Pons (tissue), 1 donor: ENCODE measurements around the gene ZNF420.
A peak's percentile ranks its signal among the peaks of the same experiment; 100 is the strongest.
"Not testable (repeated sequence)": the region's sequence is repeated elsewhere in the genome, so short reads cannot be mapped to it uniquely, and the experiment has no call there.

Source experiments
- DNase-seq: peaks from one replicate; pipeline ENCODE4 v3.0.0-alpha.2; 2016; ENCODE audit warnings: low spot score

ZNF420 gene

DNA sequence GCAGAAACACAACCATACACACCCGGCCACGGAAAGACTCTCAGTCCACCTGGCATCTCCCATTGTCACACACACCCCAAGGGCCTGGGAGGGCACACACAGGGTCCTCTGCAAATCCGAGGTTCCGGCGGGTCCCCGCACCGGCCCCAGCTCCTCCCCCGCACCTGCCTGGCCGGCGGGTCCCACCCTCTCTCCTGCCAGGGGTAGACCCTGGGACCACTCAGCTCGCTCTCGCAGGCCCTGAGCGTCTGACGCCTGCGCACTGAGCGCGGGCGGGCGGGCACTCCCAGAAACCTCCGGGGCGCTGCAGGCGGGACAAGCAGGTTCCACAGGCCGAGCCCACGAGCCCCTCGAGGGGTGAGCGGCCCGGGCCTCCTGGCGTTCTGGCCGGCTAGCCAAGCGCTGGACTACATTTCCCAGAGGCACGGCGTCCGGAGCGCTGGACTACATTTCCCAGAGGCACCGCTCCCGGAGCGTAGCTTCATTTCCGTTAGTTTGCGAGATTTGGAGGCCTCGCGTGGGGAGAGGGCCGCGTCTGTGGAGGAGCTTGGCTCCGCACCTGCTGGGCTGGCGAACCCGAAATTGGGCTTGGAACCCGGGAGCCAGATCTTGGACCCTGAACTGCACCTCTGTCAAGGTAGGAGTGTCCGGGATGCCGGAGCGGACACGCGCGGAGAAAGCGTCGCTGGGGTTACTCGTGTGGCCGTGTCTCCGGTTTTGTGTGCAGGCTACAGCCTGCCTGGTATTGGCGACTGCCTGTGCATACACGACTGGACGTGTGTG lies at the start of gene ZNF420:
ZNF420 (plus strand) TSS at position 500 of the 783 bp plus-strand sequence. CDS start 10,686 bp downstream, outside the sequence.
- DNase-seq = peak; percentile 91

- DNase-seq = no peak
These were observed 33.1 kb upstream of the ZNF420 start for GRCh38 chr19:37045140-37045539.

GRCh38 chr19:37055330-37055729 lies 22.9 kb upstream of the ZNF420 start:
- DNase-seq = no peak

DNA sequence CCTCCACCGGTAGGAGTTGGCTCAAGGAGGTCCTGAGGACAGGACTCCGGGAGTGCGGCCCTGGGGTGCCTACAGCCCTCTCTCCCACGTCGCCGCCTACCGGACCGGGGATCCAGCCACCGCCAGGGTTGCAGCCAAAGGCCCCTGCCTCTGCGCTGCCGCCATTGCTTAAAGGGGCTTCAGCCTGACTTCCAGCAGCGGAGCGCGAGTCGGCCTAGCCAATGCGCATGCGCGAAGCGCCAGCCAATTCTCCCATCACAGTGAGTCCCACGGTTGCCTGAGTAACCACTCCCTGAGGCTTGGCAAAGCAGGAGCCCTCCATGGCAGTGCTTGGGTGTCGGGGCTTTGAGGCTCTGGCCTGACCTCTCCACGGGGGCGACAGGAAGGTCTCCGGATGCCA lies 21.5 kb upstream of the ZNF420 start:
- DNase-seq = no peak

GRCh38 chr19:37059142-37059541 lies 19.1 kb upstream of the ZNF420 start:
- no peak for DNase-seq

- not testable (repeated sequence) for DNase-seq
These were observed 13.3 kb upstream of the ZNF420 start for GRCh38 chr19:37064886-37065285.

DNA sequence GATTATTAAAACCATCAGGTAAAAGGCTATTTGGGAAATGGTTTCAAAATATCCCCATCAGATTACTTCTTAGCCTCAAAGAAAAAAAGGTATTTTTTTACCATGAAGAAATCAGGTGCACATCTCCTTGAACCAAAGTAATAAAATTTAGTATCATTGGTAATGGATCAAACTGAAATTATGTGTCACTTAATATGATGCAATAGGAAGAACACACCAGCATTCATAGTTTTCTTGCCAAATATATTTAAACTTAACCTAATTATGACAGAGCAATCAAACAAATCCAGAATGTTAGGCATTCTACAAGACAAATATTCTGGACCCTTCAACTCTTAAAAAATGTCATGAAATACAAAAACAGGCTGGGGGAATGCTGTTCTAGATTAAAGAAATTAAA lies 4.1 kb upstream of the ZNF420 start:
- no peak for DNase-seq

DNA sequence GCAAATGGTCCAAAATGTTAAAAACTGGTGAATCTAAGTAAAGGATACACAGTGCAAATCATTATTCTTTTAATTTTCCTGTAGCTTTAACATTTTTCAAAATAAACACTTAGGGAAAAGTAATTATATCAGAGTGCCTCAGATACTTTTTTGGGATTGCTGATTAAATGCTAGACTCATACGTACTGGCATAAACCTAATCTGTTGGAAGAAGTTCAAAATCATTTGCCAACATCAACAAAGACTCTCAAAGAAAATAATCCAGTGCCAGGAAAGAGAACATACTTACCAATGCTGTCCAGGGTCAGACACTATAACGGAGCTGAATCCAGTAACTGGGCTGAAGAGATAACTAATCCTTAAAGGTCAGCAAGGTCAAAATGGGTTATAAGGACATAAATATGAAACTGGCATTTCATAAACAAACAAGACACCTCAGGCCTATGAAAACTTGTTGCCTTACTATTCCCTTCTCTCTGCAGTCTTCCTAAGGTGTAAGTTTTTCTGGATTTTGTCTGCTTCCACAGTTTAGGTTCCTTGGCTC lies 3.3 kb upstream of the ZNF420 start:
- DNase-seq = no peak

- not testable (repeated sequence) for DNase-seq
These were observed 1.7 kb upstream of the ZNF420 start for GRCh38 chr19:37076524-37076923.

DNA sequence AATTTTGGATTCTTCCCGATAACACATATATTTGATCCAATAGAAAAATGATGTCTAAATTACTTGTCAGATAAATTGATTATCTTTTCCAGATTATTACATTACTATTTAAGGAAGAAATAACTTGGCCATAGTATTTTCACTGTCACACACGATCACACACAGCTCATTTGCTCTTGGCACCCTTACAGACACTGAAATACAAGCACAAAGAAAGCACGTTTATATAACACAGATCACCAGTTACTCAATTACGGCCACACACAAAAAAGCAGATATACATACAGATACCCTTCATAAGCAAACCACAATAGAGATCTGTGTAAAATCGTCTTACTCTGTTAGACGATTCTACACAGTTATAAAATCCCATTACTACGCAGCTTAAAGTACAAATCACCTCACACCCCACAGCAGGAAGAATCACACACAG lies 716 bp upstream of the ZNF420 start:
- peak; percentile 38 for DNase-seq

DNA sequence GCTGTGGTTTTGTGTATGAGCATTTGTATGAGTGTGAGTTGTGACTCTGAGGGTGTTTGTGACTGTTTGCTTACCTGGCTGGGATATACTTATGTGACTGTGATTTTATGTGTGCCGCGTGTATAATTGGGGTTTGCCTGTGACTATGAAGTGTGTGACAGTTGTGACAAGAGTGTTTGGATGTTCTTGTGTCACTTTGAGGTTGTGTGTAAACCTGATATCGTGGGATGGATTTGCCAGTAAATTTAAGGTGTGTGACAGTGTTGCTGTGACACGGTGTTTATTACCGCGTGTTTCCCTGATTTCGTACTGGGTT lies 442 bp downstream of the ZNF420 start:
- no peak for DNase-seq

GRCh38 chr19:37079238-37079637 lies 1.0 kb downstream of the ZNF420 start:
- DNase-seq = no peak

- DNase-seq = no peak
These were observed 4.1 kb downstream of the ZNF420 start for GRCh38 chr19:37082307-37082706.

GRCh38 chr19:37087110-37087509 lies 8.9 kb downstream of the ZNF420 start:
- DNase-seq = no peak

DNA sequence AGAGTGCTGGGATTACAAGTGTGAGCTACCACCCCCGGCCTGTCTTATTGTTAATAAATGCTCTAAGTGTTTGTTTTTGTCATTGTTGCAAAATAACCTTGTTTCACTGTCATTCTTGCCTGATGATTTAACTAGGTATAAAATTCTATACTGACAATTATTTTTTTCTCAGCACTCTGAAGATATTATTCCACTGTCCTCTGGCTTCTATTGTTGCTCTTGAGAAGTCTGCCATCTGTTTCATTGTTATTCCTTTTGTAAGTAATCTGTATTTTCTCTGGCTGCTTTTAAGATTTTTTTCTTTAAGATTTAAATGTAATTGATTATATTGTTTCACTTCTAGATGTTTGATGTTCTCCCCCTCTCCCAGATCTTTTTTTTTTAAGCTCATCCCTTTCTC lies 17.6 kb downstream of the ZNF420 start:
- DNase-seq = no peak

DNA sequence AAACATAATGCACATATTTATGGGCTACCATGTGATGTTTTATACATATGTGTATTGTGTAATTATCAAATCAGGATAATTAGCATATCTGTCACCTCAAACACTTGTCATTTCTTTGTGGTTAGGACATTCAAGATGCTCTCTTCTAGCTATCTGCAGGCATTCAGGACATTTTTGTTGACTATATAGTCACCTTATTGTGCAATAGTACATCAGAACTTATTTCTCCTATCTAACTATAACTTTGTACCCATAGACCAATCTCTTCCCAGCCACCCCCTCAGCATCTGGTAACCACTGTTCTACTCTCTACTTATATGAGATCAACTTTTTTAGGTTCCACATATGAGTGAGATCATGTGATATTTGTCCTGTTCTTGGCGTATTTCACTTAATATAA lies 20.3 kb downstream of the ZNF420 start:
- no peak for DNase-seq

DNA sequence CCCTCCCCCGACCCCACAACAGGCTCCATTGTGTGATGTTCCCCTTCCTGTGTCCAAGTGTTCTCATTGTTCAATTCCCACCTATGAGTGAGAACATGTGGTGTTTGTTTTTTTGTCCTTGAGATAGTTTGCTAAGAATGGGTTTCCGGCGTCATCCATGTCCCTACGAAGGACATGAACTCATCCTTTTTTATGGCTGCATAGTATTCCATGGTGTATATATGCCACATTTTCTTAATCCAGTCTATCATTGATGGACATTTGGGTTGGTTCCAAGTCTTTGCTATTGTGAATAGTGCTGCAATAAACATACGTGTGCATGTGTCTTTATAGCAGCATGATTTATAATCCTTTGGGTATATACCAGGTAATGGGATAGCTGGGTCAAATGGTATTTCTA lies 25.9 kb downstream of the ZNF420 start:
- not testable (repeated sequence) for DNase-seq

GRCh38 chr19:37111753-37112152 lies 33.5 kb downstream of the ZNF420 start:
- DNase-seq = not testable (repeated sequence)

GRCh38 chr19:37114001-37114400 lies 35.8 kb downstream of the ZNF420 start:
- no peak for DNase-seq

GRCh38 chr19:37122093-37122492 lies 43.9 kb downstream of the ZNF420 start:
- DNase-seq = not testable (repeated sequence)

GRCh38 chr19:37127999-37128820 lies 50.0 kb downstream of the ZNF420 start:
- no peak for DNase-seq

GRCh38 chr19:37128821-37129177 lies 50.6 kb downstream of the ZNF420 start:
- DNase-seq = no peak

DNA sequence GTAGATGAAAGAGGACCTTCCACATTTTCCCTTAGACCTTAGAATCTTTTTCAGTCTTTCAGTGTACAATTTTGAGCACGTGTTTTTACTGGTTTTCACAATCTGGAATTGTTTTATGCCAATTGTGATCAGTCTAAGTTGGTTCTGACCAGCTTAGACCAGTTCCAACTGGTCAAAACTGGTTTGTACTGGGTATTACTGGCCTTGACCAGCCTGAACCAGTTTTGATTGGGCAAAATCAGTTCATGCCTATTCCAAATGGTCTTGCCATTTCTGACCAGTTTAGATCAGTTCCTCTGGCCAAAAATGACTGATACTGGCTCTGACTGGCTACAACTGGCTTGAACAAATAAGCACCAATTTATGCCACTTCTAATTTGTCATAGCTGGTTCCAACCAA lies 57.9 kb downstream of the ZNF420 start:
- no peak for DNase-seq
